ENCODE results near the gene TECPR1. TPM values are rescaled to one million over a fixed set of nuclear protein-coding genes. Genes with fewer than 3 reads are reported as not detected.

Gene TECPR1
- total RNA-seq, 4 donors from 2014 or later = 16.1 to 32.4 (median 22.5) TPM

- Histone ChIP-seq H3K4me3 (peak overlapping the region; percentile 87 to 100 (median 100)), H3K36me3 (peaks cover 0 to 29% (median 13%) of the 10 kb centered on the region in 4 donors), H3K4me1 (peaks cover 68 to 84% (median 82%) of the 10 kb centered on the region in 4 donors), H3K27me3 (no peaks in the 10 kb centered on the region), H3K9me3 (no peaks in the 10 kb centered on the region), H3K27ac (replicated peaks in 1 of 4) (peak overlapping the region; percentile 93 to 97 (median 96))
- peak; percentile 41 for TF ChIP-seq POLR2A (IDR thresholded peaks at IDR 0.05; ENCODE audit: low read depth)
- TF ChIP-seq POLR2AphosphoS5 (IDR thresholded peaks at IDR 0.05) = peak; percentile 75 to 80
- TF ChIP-seq EP300 (IDR thresholded peaks at IDR 0.05) = no peak
- intact Hi-C loops (cut with DNase I) = loop anchor here (5.0 kb wide), 1 partner anchor 37 kb away; no protein-coding TSS in a partner anchor
- 44% methylated on average over 7 of the region's 20 CpGs for WGBS
- DNase-seq (ENCODE audit: extremely low spot score) = peak; percentile 94
Observed at GRCh38 chr7:98284335-98285036, 32.5 kb upstream of the TECPR1 start.

GRCh38 chr7:98283887-98284222 lies 31.8 kb upstream of the TECPR1 start:
- no peaks in the 10 kb centered on the region for H3K9me3 ChIP-seq
- H3K4me3 ChIP-seq = peak overlapping the region; percentile 87 to 100 (median 100)
- intact Hi-C loops (cut with DNase I) = loop anchor here (5.0 kb wide), 1 partner anchor 37 kb away; no protein-coding TSS in a partner anchor
- WGBS = 33% methylated on average over 3 of the region's 8 CpGs
- DNase-seq (ENCODE audit: extremely low spot score) = no peak
- H3K27me3 ChIP-seq = no peaks in the 10 kb centered on the region
- H3K27ac ChIP-seq (replicated peaks in 1 of 4) = peak overlapping the region; percentile 93 to 97 (median 96)
- H3K4me1 ChIP-seq = peaks cover 63 to 77% (median 75%) of the 10 kb centered on the region in 4 donors
- H3K36me3 ChIP-seq = peaks cover 0 to 23% (median 10%) of the 10 kb centered on the region in 4 donors
- TF ChIP-seq POLR2A (IDR thresholded peaks at IDR 0.05; ENCODE audit: low read depth) = no peak
- TF ChIP-seq CTCF (IDR thresholded peaks at IDR 0.05) = no peak
- TF ChIP-seq POLR2AphosphoS5 (IDR thresholded peaks at IDR 0.05) = no peak
- TF ChIP-seq EP300 (IDR thresholded peaks at IDR 0.05) = no peak

- peak overlapping the region; percentile 87 to 100 (median 100) for H3K4me3 ChIP-seq
- DNase-seq (ENCODE audit: extremely low spot score) = no peak
- no peak for TF ChIP-seq CTCF (IDR thresholded peaks at IDR 0.05)
- TF ChIP-seq POLR2A (IDR thresholded peaks at IDR 0.05; ENCODE audit: low read depth) = peak; percentile 47
- TF ChIP-seq EP300 (IDR thresholded peaks at IDR 0.05) = no peak
- peak; percentile 64 to 76 for TF ChIP-seq POLR2AphosphoS5 (IDR thresholded peaks at IDR 0.05)
- H3K9me3 ChIP-seq = no peaks in the 10 kb centered on the region
- H3K27me3 ChIP-seq = no peaks in the 10 kb centered on the region
- 30% methylated on average over 10 of the region's 19 CpGs for WGBS
- H3K4me1 ChIP-seq = peaks cover 62 to 72% (median 71%) of the 10 kb centered on the region in 4 donors
- peak overlapping the region; percentile 93 to 97 (median 96) for H3K27ac ChIP-seq (replicated peaks in 1 of 4)
- peaks cover 0 to 18% (median 7%) of the 10 kb centered on the region in 4 donors for H3K36me3 ChIP-seq
- intact Hi-C loops (cut with DNase I) = loop anchor here (5.0 kb wide), 1 partner anchor 36 kb away; no protein-coding TSS in a partner anchor
Observed at GRCh38 chr7:98283127-98283886, 31.3 kb upstream of the TECPR1 start.

GRCh38 chr7:98282703-98283102 lies 30.7 kb upstream of the TECPR1 start:
- Histone ChIP-seq H3K27ac (replicated peaks in 1 of 4) (peak overlapping the region; percentile 93 to 97 (median 96)), H3K27me3 (no peaks in the 10 kb centered on the region), H3K36me3 (peaks cover 0 to 12% (median 2%) of the 10 kb centered on the region in 4 donors), H3K9me3 (no peaks in the 10 kb centered on the region), H3K4me1 (peaks cover 56 to 66% (median 65%) of the 10 kb centered on the region in 4 donors), H3K4me3 (peak overlapping the region; percentile 87 to 100 (median 100))
- TF ChIP-seq POLR2A (IDR thresholded peaks at IDR 0.05; ENCODE audit: low read depth) (no peak), CTCF (IDR thresholded peaks at IDR 0.05) (no peak), POLR2AphosphoS5 (IDR thresholded peaks at IDR 0.05) (no peak), EP300 (IDR thresholded peaks at IDR 0.05) (no peak)
- no peak for DNase-seq (ENCODE audit: extremely low spot score)
- intact Hi-C loops (cut with DNase I) = loop anchor here (5.0 kb wide), 1 partner anchor 35 kb away; no protein-coding TSS in a partner anchor
- WGBS = 32% methylated on average over 13 of the region's 16 CpGs
